MV-4-11 (cell line): ENCODE results near the gene SUOX.
"Not testable (repeated sequence)": the region's sequence is repeated elsewhere in the genome, so short reads cannot be mapped to it uniquely, and the experiment has no call there.

Experiments used
- DNase-seq: peaks from one replicate; lab custom pipeline; 2025; lab: John Stamatoyannopoulos, UW

The SUOX gene

GRCh38 chr12:56020423-56021184 is 23.5 kb downstream of the SUOX start, which contains the start of gene IKZF4:
TSS of gene IKZF4 (plus strand) at chr12:56021043. CDS start at chr12:56021494, 451 bp downstream.
- peak; percentile 89 for DNase-seq

- DNase-seq, result no peak
Measured at GRCh38 chr12:56021889-56022497, 24.9 kb downstream of the SUOX start.

- no peak for DNase-seq
Measured at GRCh38 chr12:56028511-56029165, 31.6 kb downstream of the SUOX start.

GRCh38 chr12:56029166-56029519 is 32.1 kb downstream of the SUOX start:
- no peak for DNase-seq

GRCh38 chr12:56029666-56030293 is 32.7 kb downstream of the SUOX start:
- peak; percentile 50 for DNase-seq

- no peak for DNase-seq
Measured at GRCh38 chr12:56031987-56032386, 34.9 kb downstream of the SUOX start.

GRCh38 chr12:56034586-56035332 is 37.7 kb downstream of the SUOX start:
- DNase-seq, result no peak

- no peak for DNase-seq
Measured at GRCh38 chr12:56037161-56037560, 40.1 kb downstream of the SUOX start.

- no peak for DNase-seq
Measured at GRCh38 chr12:56038022-56038655, 41.1 kb downstream of the SUOX start.

- no peak for DNase-seq
Measured at GRCh38 chr12:56040151-56040550, 43.1 kb downstream of the SUOX start.

- no peak for DNase-seq
Measured at GRCh38 chr12:56040963-56041551, 44.0 kb downstream of the SUOX start.

- DNase-seq, result peak; percentile 99
Measured at GRCh38 chr12:56041552-56042429, 44.7 kb downstream of the SUOX start, which contains the start of gene RPS26. TSS of gene RPS26 (plus strand) at chr12:56041918. CDS start at chr12:56042167, 249 bp downstream.

- not testable (repeated sequence) for DNase-seq
Measured at GRCh38 chr12:56042430-56042813, 45.3 kb downstream of the SUOX start.

GRCh38 chr12:56042843-56043242 is 45.8 kb downstream of the SUOX start:
- no peak for DNase-seq

GRCh38 chr12:56046027-56046780 is 49.1 kb downstream of the SUOX start:
- DNase-seq, result peak; percentile 22

GRCh38 chr12:56053407-56053893 is 56.4 kb downstream of the SUOX start:
- DNase-seq, result no peak
